SH-SY5Y (cell line): ENCODE measurements around the gene SDK1.

Experiments used
- GATA2 ChIP-seq: IDR thresholded peaks from 2 replicates; pipeline ENCODE4 v1.6.1; 2011; ENCODE audit warnings: mild to moderate bottlenecking, low read depth, low read length
- GATA3 ChIP-seq: IDR thresholded peaks from 2 replicates; pipeline ENCODE4 v1.6.1; 2011; ENCODE audit warnings: low read depth, mild to moderate bottlenecking, low read length, moderate library complexity

DNA sequence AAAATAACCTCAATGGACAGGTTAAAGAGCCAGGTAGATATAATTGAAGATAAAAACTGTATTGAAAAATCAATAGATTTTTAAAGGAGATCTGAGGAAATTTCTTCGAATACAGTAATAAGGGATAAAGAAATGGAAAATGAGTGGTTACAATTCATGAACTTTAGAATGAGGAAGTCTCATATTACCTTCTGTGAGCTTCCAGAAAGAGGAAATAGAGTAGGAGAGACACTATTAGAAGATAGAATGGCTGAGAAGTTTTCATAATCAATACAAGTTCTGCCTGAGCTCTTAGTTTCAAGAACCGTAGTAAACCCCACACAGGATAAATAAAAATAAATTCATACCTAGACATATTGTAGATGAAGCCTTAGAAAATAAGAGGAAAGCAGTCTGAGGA lies 11.5 kb downstream of the SDK1 start:
- TF ChIP-seq GATA2: no peak
- no peak for TF ChIP-seq GATA3
